ENCODE measurements around the gene PALS2.

The PALS2 gene

GRCh38 chr7:24622646-24623182, 49.5 kb downstream of the PALS2 start:
- TF ChIP-seq CTCF (IDR thresholded peaks at IDR 0.05): no peak
- Mint-ChIP-seq H3K27me3 (ENCODE audit: low read depth, poor library complexity) (no peaks in the 10 kb centered on the region), H3K4me1 (no peaks in the 10 kb centered on the region), H3K36me3 (ENCODE audit: low read depth) (peaks cover 68% of the 10 kb centered on the region), H3K4me3 (no peak overlapping the region), H3K27ac (no peak overlapping the region), H3K9me3 (peaks cover 70% of the 10 kb centered on the region)
- no peak for DNase-seq
